ENCODE data around the gene STMN3. TPM values are rescaled to one million over a fixed set of nuclear protein-coding genes. Genes with fewer than 3 reads are reported as not detected.

The STMN3 gene
- total RNA-seq, 1 experiment from 2014 or later: 138 TPM

DNA sequence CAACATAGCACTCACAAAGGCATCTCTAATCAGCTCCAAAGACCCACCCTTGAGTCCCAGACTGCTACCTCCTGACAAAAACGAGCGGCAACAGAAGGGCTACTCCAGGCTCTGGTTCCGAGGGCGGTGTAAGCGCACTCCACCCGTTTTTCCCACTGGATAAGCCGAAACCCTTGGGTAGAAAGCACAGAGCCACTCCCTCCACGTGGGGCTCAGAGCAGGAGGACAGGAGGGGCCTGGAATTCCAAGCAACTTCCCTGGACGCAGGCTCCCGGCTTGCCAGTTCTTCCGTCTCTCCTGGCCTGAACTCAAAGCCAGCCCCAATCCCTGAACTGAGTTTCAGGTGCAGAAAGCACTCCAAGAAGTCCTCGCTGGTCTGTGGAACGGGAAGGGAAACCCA is 33.7 kb downstream of the STMN3 start:
- TF ChIP-seq SRF (IDR thresholded peaks at IDR 0.05; ENCODE audit: low read depth) (no peak), POLR2AphosphoS5 (IDR thresholded peaks at IDR 0.05; ENCODE audit: low read depth, low read length) (no peak), SIN3A (IDR thresholded peaks at IDR 0.05; ENCODE audit: low read depth) (no peak), EGR1 (IDR thresholded peaks at IDR 0.05; ENCODE audit: low read depth) (no peak), SP1 (IDR thresholded peaks at IDR 0.05; ENCODE audit: low read depth) (no peak), YY1 (IDR thresholded peaks at IDR 0.05; ENCODE audit: extremely low read depth, insufficient replicate concordance, low read depth, low read length) (no peak), FOSL1 (IDR thresholded peaks at IDR 0.05; ENCODE audit: low read depth) (no peak), TCF7L2 (IDR thresholded peaks at IDR 0.05; ENCODE audit: borderline replicate concordance, extremely low read depth, insufficient read depth, insufficient read length) (no peak), ZFX (IDR thresholded peaks at IDR 0.05) (no peak), EZH2 (IDR thresholded peaks at IDR 0.05) (no peak), RAD21 (IDR thresholded peaks at IDR 0.05; ENCODE audit: low read depth) (no peak), CBX3 (IDR thresholded peaks at IDR 0.05; ENCODE audit: low read depth) (no peak), ZNF274 (IDR thresholded peaks at IDR 0.05; ENCODE audit: low read depth, low read length) (no peak), POLR2A (IDR thresholded peaks at IDR 0.05; ENCODE audit: borderline replicate concordance, extremely low read depth, insufficient read depth, insufficient read length) (no peak), JUND (IDR thresholded peaks at IDR 0.05) (no peak)
- TF ChIP-seq, protein P1, sequence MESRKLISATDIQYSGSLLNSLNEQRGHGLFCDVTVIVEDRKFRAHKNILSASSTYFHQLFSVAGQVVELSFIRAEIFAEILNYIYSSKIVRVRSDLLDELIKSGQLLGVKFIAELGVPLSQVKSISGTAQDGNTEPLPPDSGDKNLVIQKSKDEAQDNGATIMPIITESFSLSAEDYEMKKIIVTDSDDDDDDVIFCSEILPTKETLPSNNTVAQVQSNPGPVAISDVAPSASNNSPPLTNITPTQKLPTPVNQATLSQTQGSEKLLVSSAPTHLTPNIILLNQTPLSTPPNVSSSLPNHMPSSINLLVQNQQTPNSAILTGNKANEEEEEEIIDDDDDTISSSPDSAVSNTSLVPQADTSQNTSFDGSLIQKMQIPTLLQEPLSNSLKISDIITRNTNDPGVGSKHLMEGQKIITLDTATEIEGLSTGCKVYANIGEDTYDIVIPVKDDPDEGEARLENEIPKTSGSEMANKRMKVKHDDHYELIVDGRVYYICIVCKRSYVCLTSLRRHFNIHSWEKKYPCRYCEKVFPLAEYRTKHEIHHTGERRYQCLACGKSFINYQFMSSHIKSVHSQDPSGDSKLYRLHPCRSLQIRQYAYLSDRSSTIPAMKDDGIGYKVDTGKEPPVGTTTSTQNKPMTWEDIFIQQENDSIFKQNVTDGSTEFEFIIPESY (IDR thresholded peaks at IDR 0.05; ENCODE audit: extremely low read depth, insufficient replicate concordance, low read length): no peak
- TF ChIP-seq, protein P2, sequence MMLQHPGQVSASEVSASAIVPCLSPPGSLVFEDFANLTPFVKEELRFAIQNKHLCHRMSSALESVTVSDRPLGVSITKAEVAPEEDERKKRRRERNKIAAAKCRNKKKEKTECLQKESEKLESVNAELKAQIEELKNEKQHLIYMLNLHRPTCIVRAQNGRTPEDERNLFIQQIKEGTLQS (IDR thresholded peaks at IDR 0.05): no peak
- TF ChIP-seq, protein P3, sequence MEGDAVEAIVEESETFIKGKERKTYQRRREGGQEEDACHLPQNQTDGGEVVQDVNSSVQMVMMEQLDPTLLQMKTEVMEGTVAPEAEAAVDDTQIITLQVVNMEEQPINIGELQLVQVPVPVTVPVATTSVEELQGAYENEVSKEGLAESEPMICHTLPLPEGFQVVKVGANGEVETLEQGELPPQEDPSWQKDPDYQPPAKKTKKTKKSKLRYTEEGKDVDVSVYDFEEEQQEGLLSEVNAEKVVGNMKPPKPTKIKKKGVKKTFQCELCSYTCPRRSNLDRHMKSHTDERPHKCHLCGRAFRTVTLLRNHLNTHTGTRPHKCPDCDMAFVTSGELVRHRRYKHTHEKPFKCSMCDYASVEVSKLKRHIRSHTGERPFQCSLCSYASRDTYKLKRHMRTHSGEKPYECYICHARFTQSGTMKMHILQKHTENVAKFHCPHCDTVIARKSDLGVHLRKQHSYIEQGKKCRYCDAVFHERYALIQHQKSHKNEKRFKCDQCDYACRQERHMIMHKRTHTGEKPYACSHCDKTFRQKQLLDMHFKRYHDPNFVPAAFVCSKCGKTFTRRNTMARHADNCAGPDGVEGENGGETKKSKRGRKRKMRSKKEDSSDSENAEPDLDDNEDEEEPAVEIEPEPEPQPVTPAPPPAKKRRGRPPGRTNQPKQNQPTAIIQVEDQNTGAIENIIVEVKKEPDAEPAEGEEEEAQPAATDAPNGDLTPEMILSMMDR (IDR thresholded peaks at IDR 0.05 in 2 of 3, conservative IDR thresholded peaks at IDR 0.05 in 1 of 3; ENCODE audit: borderline replicate concordance in 1 of 3, insufficient read depth in 1 of 3, low read depth in 2 of 3, low read length in 2 of 3): no peak
- TF ChIP-seq, protein P4, sequence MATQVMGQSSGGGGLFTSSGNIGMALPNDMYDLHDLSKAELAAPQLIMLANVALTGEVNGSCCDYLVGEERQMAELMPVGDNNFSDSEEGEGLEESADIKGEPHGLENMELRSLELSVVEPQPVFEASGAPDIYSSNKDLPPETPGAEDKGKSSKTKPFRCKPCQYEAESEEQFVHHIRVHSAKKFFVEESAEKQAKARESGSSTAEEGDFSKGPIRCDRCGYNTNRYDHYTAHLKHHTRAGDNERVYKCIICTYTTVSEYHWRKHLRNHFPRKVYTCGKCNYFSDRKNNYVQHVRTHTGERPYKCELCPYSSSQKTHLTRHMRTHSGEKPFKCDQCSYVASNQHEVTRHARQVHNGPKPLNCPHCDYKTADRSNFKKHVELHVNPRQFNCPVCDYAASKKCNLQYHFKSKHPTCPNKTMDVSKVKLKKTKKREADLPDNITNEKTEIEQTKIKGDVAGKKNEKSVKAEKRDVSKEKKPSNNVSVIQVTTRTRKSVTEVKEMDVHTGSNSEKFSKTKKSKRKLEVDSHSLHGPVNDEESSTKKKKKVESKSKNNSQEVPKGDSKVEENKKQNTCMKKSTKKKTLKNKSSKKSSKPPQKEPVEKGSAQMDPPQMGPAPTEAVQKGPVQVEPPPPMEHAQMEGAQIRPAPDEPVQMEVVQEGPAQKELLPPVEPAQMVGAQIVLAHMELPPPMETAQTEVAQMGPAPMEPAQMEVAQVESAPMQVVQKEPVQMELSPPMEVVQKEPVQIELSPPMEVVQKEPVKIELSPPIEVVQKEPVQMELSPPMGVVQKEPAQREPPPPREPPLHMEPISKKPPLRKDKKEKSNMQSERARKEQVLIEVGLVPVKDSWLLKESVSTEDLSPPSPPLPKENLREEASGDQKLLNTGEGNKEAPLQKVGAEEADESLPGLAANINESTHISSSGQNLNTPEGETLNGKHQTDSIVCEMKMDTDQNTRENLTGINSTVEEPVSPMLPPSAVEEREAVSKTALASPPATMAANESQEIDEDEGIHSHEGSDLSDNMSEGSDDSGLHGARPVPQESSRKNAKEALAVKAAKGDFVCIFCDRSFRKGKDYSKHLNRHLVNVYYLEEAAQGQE (IDR thresholded peaks at IDR 0.05; ENCODE audit: low read depth): no peak
- H3K9ac ChIP-seq (ENCODE audit: low read length): no peak overlapping the region
- CTCF ChIA-PET: no interaction called here
- H3K79me2 ChIP-seq (ENCODE audit: insufficient read depth, low read length): peaks cover 33% of the 10 kb centered on the region
- no peak overlapping the region for H3K4me3 ChIP-seq (replicated peaks in 1 of 2; ENCODE audit: low read depth in 1 of 2, low read length in 2 of 2)
- H3K4me2 ChIP-seq (ENCODE audit: low read length): no peak overlapping the region
- no TSS peak for BruUV-seq (replicated peaks)
- peaks cover 4 to 20% of the 10 kb centered on the region in 2 experiments for H3K36me3 ChIP-seq (ENCODE audit: control insufficient read depth in 1 of 2, insufficient read depth in 2 of 2, low read length in 2 of 2)
- POLR2A ChIA-PET: no interaction called here
- H2AFZ ChIP-seq (ENCODE audit: low read depth, low read length, poor library complexity, severe bottlenecking): no peak overlapping the region
- ATAC-seq (no peak), DNase-seq (ENCODE audit: low read depth, low spot score) (no peak)
- H4K20me1 ChIP-seq (ENCODE audit: insufficient read depth): no peaks in the 10 kb centered on the region
- H3K27me3 ChIP-seq (ENCODE audit: insufficient read depth, low read length): no peaks in the 10 kb centered on the region
- no peak overlapping the region for H3K27ac ChIP-seq (ENCODE audit: low read depth, low read length)
- H3K4me1 ChIP-seq (ENCODE audit: control insufficient read depth in 1 of 2, insufficient read depth in 2 of 2, low read length in 2 of 2): no peaks in the 10 kb centered on the region
- peaks cover 5 to 6% of the 10 kb centered on the region in 2 experiments; a peak in 1 of 4 replicates for H3K9me3 ChIP-seq (ENCODE audit: control insufficient read depth in 1 of 2, insufficient read depth in 1 of 2, low read depth in 1 of 2, low read length in 2 of 2)
- RAD21 ChIA-PET (ENCODE audit: low non-redundant PET in 1 of 2, low total read pairs in 2 of 2, uncharacterized antibody in 2 of 2, unreplicated experiment in 2 of 2): no interaction called here
- intact Hi-C loops (cut with micrococcal nuclease): no loop called here
- no peaks in the 10 kb centered on the region for H3K9me2 ChIP-seq (ENCODE audit: insufficient read depth)
